HL-60 (cell line): ENCODE measurements around the gene PHRF1.
A peak's percentile ranks its signal among the peaks of the same experiment; 100 is the strongest.

Experiments used
- DNase-seq, 2 experiments: peaks; one replicate each; pipeline ENCODE4 v3.0.0-alpha.2; 2010 to 2020; ENCODE audit warnings: low read depth in 1 of 2, low spot score in 1 of 2
- H3K27ac ChIP-seq: fragments of 250-450 bp; sonication (Bioruptor Pico); replicated peaks from 2 replicates; pipeline ENCODE4 v1.5.1; 2020; ENCODE audit warnings: mild to moderate bottlenecking, moderate library complexity
- H3K27me3 ChIP-seq: fragments of 250-450 bp; sonication (Bioruptor Pico); 2 replicates; pipeline ENCODE4 v1.5.1; 2021; ENCODE audit warnings: mild to moderate bottlenecking, moderate library complexity; ENCODE audit not compliant: insufficient read depth, poor library complexity, severe bottlenecking
- H3K4me3 ChIP-seq: replicated peaks from 2 replicates; pipeline ENCODE4 v1.5.1; 2011; ENCODE audit warnings: mild to moderate bottlenecking, control low read depth, low read length; ENCODE audit not compliant: insufficient read depth
- CTCF ChIP-seq: IDR thresholded peaks from one replicate; pipeline ENCODE4 v1.5.1; 2011; ENCODE audit warnings: low read length, control low read depth, inconsistent platforms; ENCODE audit not compliant: insufficient read depth
- GABPA ChIP-seq: IDR thresholded peaks from 2 replicates; pipeline ENCODE4 v1.6.1; 2012; ENCODE audit warnings: low read depth
- POLR2AphosphoS5 ChIP-seq: IDR thresholded peaks from 2 replicates; pipeline ENCODE4 v1.6.1; 2012; ENCODE audit warnings: low read depth
- REST ChIP-seq: IDR thresholded peaks from 2 replicates; pipeline ENCODE4 v1.6.1; 2012; ENCODE audit warnings: low read depth; ENCODE audit not compliant: insufficient replicate concordance
- SPI1 ChIP-seq: IDR thresholded peaks from 2 replicates; pipeline ENCODE4 v1.6.1; 2012; ENCODE audit warnings: low read depth, mild to moderate bottlenecking, borderline replicate concordance

PHRF1 gene

GRCh38 chr11:639332-639955 is 63.2 kb downstream of the PHRF1 start:
- TF ChIP-seq GABPA, result no peak
- no peak for TF ChIP-seq REST
- no peak for TF ChIP-seq CTCF
- TF ChIP-seq SPI1, result no peak
- no peak for TF ChIP-seq POLR2AphosphoS5
- no peak overlapping the region for H3K4me3 ChIP-seq
- DNase-seq, result no peak
- H3K27ac ChIP-seq, result no peak overlapping the region
- no peaks in the 10 kb centered on the region for H3K27me3 ChIP-seq

GRCh38 chr11:640021-640706 is 63.9 kb downstream of the PHRF1 start:
- no peak for TF ChIP-seq SPI1
- no peak for TF ChIP-seq GABPA
- no peak for TF ChIP-seq POLR2AphosphoS5
- TF ChIP-seq REST, result no peak
- TF ChIP-seq CTCF, result no peak
- peak overlapping the region; percentile 42 for H3K27ac ChIP-seq
- H3K27me3 ChIP-seq, result no peaks in the 10 kb centered on the region
- no peak for DNase-seq
- no peak overlapping the region for H3K4me3 ChIP-seq

GRCh38 chr11:641806-642370 is 65.6 kb downstream of the PHRF1 start:
- H3K4me3 ChIP-seq, result no peak overlapping the region
- DNase-seq, result no peak
- H3K27me3 ChIP-seq, result no peaks in the 10 kb centered on the region
- no peak overlapping the region for H3K27ac ChIP-seq
- TF ChIP-seq POLR2AphosphoS5 (no peak), SPI1 (no peak), REST (no peak), GABPA (no peak)
